Measurements from ENCODE around the gene AGAP1. TPM values are rescaled to one million over a fixed set of nuclear protein-coding genes. Genes with fewer than 3 reads are reported as not detected.
"Not testable (repeated sequence)": the region's sequence is repeated elsewhere in the genome, so short reads cannot be mapped to it uniquely, and the experiment has no call there.

AGAP1 gene
- total RNA-seq, 3 donors from 2014 or later: 1.9 to 2.6 (median 2.1) TPM

GRCh38 chr2:235947055-235947454, 453.2 kb downstream of the AGAP1 start:
- not testable (repeated sequence) for H3K36me3 Mint-ChIP-seq (ENCODE audit: insufficient read depth); DNase-seq

GRCh38 chr2:235949567-235950472, 456.0 kb downstream of the AGAP1 start:
- Mint-ChIP-seq H3K36me3 (ENCODE audit: insufficient read depth) (no peaks in the 10 kb centered on the region), H3K4me3 (no peak overlapping the region), H3K9me3 (no peaks in the 10 kb centered on the region), H3K4me1 (ENCODE audit: low read depth) (peaks cover 12% of the 10 kb centered on the region), H3K27me3 (ENCODE audit: low read depth) (peaks cover 11% of the 10 kb centered on the region)
- DNase-seq (no peak), ATAC-seq (no peak)

More at GRCh38 chr2:235947055-235947454, 453.2 kb downstream of the AGAP1 start:
- H3K4me3 Mint-ChIP-seq, ATAC-seq, H3K9me3 Mint-ChIP-seq: not testable (repeated sequence)
- Mint-ChIP-seq H3K4me1 (ENCODE audit: low read depth) (peaks cover 10% of the 10 kb centered on the region), H3K27me3 (ENCODE audit: low read depth) (peaks cover 11% of the 10 kb centered on the region)

GRCh38 chr2:235950473-235950809, 456.6 kb downstream of the AGAP1 start:
- Mint-ChIP-seq H3K4me3 (no peak overlapping the region), H3K36me3 (ENCODE audit: insufficient read depth) (no peaks in the 10 kb centered on the region), H3K27me3 (ENCODE audit: low read depth) (peaks cover 11% of the 10 kb centered on the region), H3K9me3 (no peaks in the 10 kb centered on the region), H3K4me1 (ENCODE audit: low read depth) (peaks cover 12% of the 10 kb centered on the region)
- ATAC-seq (no peak), DNase-seq (no peak)

GRCh38 chr2:235951493-235951892, 457.6 kb downstream of the AGAP1 start:
- H3K36me3 Mint-ChIP-seq (ENCODE audit: insufficient read depth): no peaks in the 10 kb centered on the region
- DNase-seq (no peak), ATAC-seq (no peak)
- peaks cover 12% of the 10 kb centered on the region for H3K4me1 Mint-ChIP-seq (ENCODE audit: low read depth)
- peaks cover 11% of the 10 kb centered on the region for H3K27me3 Mint-ChIP-seq (ENCODE audit: low read depth)
- no peaks in the 10 kb centered on the region for H3K9me3 Mint-ChIP-seq
- H3K4me3 Mint-ChIP-seq: no peak overlapping the region

GRCh38 chr2:235951982-235952381, 458.1 kb downstream of the AGAP1 start:
- H3K27me3 Mint-ChIP-seq (ENCODE audit: low read depth): peaks cover 13% of the 10 kb centered on the region
- H3K4me1 Mint-ChIP-seq (ENCODE audit: low read depth): peaks cover 12% of the 10 kb centered on the region
- H3K36me3 Mint-ChIP-seq (ENCODE audit: insufficient read depth): no peaks in the 10 kb centered on the region
- no peaks in the 10 kb centered on the region for H3K9me3 Mint-ChIP-seq
- no peak overlapping the region for H3K4me3 Mint-ChIP-seq
- DNase-seq: no peak
- ATAC-seq: peak; percentile 76 to 90

GRCh38 chr2:235952714-235953113, 458.9 kb downstream of the AGAP1 start:
- H3K4me3 Mint-ChIP-seq: no peak overlapping the region
- peaks cover 13% of the 10 kb centered on the region for H3K27me3 Mint-ChIP-seq (ENCODE audit: low read depth)
- H3K36me3 Mint-ChIP-seq (ENCODE audit: insufficient read depth): no peaks in the 10 kb centered on the region
- DNase-seq (no peak), ATAC-seq (no peak)
- peaks cover 12% of the 10 kb centered on the region for H3K4me1 Mint-ChIP-seq (ENCODE audit: low read depth)
- H3K9me3 Mint-ChIP-seq: no peaks in the 10 kb centered on the region

- Mint-ChIP-seq H3K36me3 (ENCODE audit: insufficient read depth) (no peaks in the 10 kb centered on the region), H3K27me3 (ENCODE audit: low read depth) (peaks cover 10% of the 10 kb centered on the region), H3K4me1 (ENCODE audit: low read depth) (peaks cover 12% of the 10 kb centered on the region), H3K4me3 (no peak overlapping the region), H3K9me3 (no peaks in the 10 kb centered on the region)
- ATAC-seq (no peak), DNase-seq (no peak)
These were observed 460.4 kb downstream of the AGAP1 start for GRCh38 chr2:235954281-235954680.

- ATAC-seq (no peak), DNase-seq (no peak)
- no peaks in the 10 kb centered on the region for H3K36me3 Mint-ChIP-seq (ENCODE audit: insufficient read depth)
- H3K9me3 Mint-ChIP-seq: no peaks in the 10 kb centered on the region
- no peak overlapping the region for H3K4me3 Mint-ChIP-seq
- peaks cover 12% of the 10 kb centered on the region for H3K4me1 Mint-ChIP-seq (ENCODE audit: low read depth)
- H3K27me3 Mint-ChIP-seq (ENCODE audit: low read depth): peaks cover 3% of the 10 kb centered on the region
These were observed 461.1 kb downstream of the AGAP1 start for GRCh38 chr2:235954888-235955480.

- Mint-ChIP-seq H3K9me3 (no peaks in the 10 kb centered on the region), H3K36me3 (ENCODE audit: insufficient read depth) (no peaks in the 10 kb centered on the region), H3K4me3 (no peak overlapping the region), H3K4me1 (ENCODE audit: low read depth) (peaks cover 10% of the 10 kb centered on the region), H3K27me3 (ENCODE audit: low read depth) (peaks cover 3% of the 10 kb centered on the region)
- no peak for DNase-seq
- no peak for ATAC-seq
These were observed 461.8 kb downstream of the AGAP1 start for GRCh38 chr2:235955664-235956063.

- H3K9me3 Mint-ChIP-seq: no peaks in the 10 kb centered on the region
- DNase-seq: no peak
- H3K36me3 Mint-ChIP-seq (ENCODE audit: insufficient read depth): no peaks in the 10 kb centered on the region
- peaks cover 8% of the 10 kb centered on the region for H3K4me1 Mint-ChIP-seq (ENCODE audit: low read depth)
- no peak for ATAC-seq
- H3K27me3 Mint-ChIP-seq (ENCODE audit: low read depth): peaks cover 5% of the 10 kb centered on the region
- H3K4me3 Mint-ChIP-seq: no peak overlapping the region
These were observed 462.6 kb downstream of the AGAP1 start for GRCh38 chr2:235956281-235956970.

GRCh38 chr2:235957251-235957650, 463.4 kb downstream of the AGAP1 start:
- Mint-ChIP-seq H3K36me3 (ENCODE audit: insufficient read depth) (no peaks in the 10 kb centered on the region), H3K27me3 (ENCODE audit: low read depth) (peaks cover 5% of the 10 kb centered on the region), H3K4me3 (no peak overlapping the region), H3K4me1 (ENCODE audit: low read depth) (peaks cover 2% of the 10 kb centered on the region), H3K9me3 (no peaks in the 10 kb centered on the region)
- DNase-seq: no peak
- no peak for ATAC-seq

- Mint-ChIP-seq H3K27me3 (ENCODE audit: low read depth) (peaks cover 5% of the 10 kb centered on the region), H3K4me1 (ENCODE audit: low read depth) (peaks cover 2% of the 10 kb centered on the region), H3K9me3 (no peaks in the 10 kb centered on the region), H3K4me3 (no peak overlapping the region), H3K36me3 (ENCODE audit: insufficient read depth) (no peaks in the 10 kb centered on the region)
- no peak for ATAC-seq
- no peak for DNase-seq
These were observed 464.5 kb downstream of the AGAP1 start for GRCh38 chr2:235958221-235958930.

GRCh38 chr2:235958931-235959410, 465.1 kb downstream of the AGAP1 start:
- no peak for DNase-seq
- peaks cover 5% of the 10 kb centered on the region for H3K27me3 Mint-ChIP-seq (ENCODE audit: low read depth)
- H3K4me3 Mint-ChIP-seq: no peak overlapping the region
- no peak for ATAC-seq
- no peaks in the 10 kb centered on the region for H3K36me3 Mint-ChIP-seq (ENCODE audit: insufficient read depth)
- H3K9me3 Mint-ChIP-seq: no peaks in the 10 kb centered on the region
- peaks cover 2% of the 10 kb centered on the region for H3K4me1 Mint-ChIP-seq (ENCODE audit: low read depth)
